ENCODE measurements around the gene XCR1.

DNA sequence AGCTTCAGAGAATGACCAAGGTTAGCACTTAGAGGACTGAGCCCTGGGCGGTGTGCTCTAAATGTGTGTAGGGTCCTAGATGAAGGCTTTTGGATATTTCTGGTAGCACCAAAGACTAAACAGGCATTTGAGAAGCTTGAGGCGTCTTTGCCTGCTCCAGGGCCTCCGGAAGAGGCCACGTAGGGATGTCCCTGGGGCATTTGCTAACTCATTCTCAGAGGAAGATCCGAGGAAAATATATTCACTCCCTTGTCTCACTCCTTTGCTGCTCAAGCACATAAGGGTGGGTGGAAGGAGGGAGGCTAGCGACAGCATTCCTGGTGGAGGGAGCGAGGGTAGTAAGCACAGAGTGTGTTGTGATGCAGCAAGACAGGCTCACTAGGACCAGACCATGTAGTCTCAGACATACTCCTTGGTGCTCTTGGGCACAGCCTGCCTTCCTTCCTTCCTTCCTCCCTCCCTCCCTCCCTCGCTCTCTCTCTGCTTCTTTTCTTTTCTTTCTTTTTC is 38.5 kb upstream of the XCR1 start:
- TF ChIP-seq, protein P1, sequence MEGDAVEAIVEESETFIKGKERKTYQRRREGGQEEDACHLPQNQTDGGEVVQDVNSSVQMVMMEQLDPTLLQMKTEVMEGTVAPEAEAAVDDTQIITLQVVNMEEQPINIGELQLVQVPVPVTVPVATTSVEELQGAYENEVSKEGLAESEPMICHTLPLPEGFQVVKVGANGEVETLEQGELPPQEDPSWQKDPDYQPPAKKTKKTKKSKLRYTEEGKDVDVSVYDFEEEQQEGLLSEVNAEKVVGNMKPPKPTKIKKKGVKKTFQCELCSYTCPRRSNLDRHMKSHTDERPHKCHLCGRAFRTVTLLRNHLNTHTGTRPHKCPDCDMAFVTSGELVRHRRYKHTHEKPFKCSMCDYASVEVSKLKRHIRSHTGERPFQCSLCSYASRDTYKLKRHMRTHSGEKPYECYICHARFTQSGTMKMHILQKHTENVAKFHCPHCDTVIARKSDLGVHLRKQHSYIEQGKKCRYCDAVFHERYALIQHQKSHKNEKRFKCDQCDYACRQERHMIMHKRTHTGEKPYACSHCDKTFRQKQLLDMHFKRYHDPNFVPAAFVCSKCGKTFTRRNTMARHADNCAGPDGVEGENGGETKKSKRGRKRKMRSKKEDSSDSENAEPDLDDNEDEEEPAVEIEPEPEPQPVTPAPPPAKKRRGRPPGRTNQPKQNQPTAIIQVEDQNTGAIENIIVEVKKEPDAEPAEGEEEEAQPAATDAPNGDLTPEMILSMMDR (conservative IDR thresholded peaks at IDR 0.05; ENCODE audit: low read length) = no peak
- no peak for TF ChIP-seq EZH2phosphoT487 (IDR thresholded peaks at IDR 0.05; ENCODE audit: borderline replicate concordance, low read depth, low read length)
